GM12878 (cell line): ENCODE results near the gene CACNA2D4. TPM values are rescaled to one million over a fixed set of nuclear protein-coding genes. Genes with fewer than 3 reads are reported as not detected.

ENCODE experiments used
- ATAC-seq: fragments of 200-7000 bp; cut with Tn5 transposase; 3 replicates; pipeline ENCODE4 v1.9.1; 2020; ENCODE audit warnings: mild to moderate bottlenecking, moderate library complexity
- BruUV-seq: library from RNA; stranded (reverse); fragments of 400-500 nt; replicated peaks from 2 replicates; lab custom pipeline; 2021; lab: Mats Ljungman, UMichigan
- CTCF ChIA-PET: fragments of 300-600 bp; sonication (Branson Sonifier 250); formaldehyde crosslinking; extraction: SDS; loops from one replicate; lab custom pipeline; 2021; ENCODE audit warnings: inconsistent platforms; lab: Yijun Ruan, JAX
- POLR2A ChIA-PET: fragments of 350-600 bp; formaldehyde crosslinking; extraction: SDS; loops from one replicate; lab custom pipeline; 2021; ENCODE audit warnings: inconsistent platforms; lab: Charles Lee
- RAD21 ChIA-PET: fragments of 300-600 bp; sonication (Branson Sonifier 250); formaldehyde crosslinking; loops from one replicate; lab custom pipeline; 2023; ENCODE audit warnings: antibody characterized with exemption; ENCODE audit not compliant: unreplicated experiment; lab: Charles Lee
- SMC1A ChIA-PET: fragments of 300-600 bp; sonication (Branson Sonifier 250); formaldehyde crosslinking; loops from one replicate; lab custom pipeline; 2023; ENCODE audit not compliant: unreplicated experiment, uncharacterized antibody; lab: Charles Lee
- DNase-seq: peaks from one replicate; pipeline ENCODE4 v3.0.0-alpha.2; 2011; ENCODE audit warnings: low read depth, low spot score
- FAIRE-seq: peaks from 3 replicates; lab custom pipeline; 2011; peaks lifted over from hg19 to GRCh38; lab: Jason Lieb, UNC
- H2AFZ ChIP-seq: 2 replicates; pipeline ENCODE4 v1.6.0; 2011; ENCODE audit warnings: low read depth, low read length, control low read depth; ENCODE audit not compliant: control insufficient read depth
- H3K27ac ChIP-seq: 2 replicates; pipeline ENCODE4 v1.5.1; 2011; ENCODE audit warnings: control low read depth; ENCODE audit not compliant: control insufficient read depth, insufficient read depth
- H3K27me3 ChIP-seq, 2 experiments: replicated peaks in 1 of 2; 2 replicates each; pipeline versions ENCODE4 v1.6.0 to v1.6.1; 2011; ENCODE audit warnings: low read length in 1 of 2; ENCODE audit not compliant: control insufficient read depth in 2 of 2, insufficient read depth in 2 of 2
- H3K36me3 ChIP-seq, 2 experiments: 2 replicates each; pipeline ENCODE4 v1.5.1; 2011; ENCODE audit warnings: low read length in 1 of 2; ENCODE audit not compliant: control insufficient read depth in 2 of 2, insufficient read depth in 2 of 2
- H3K4me1 ChIP-seq: 2 replicates; pipeline ENCODE4 v1.6.1; 2011; ENCODE audit warnings: mild to moderate bottlenecking, low read length, moderate library complexity, mixed read lengths; ENCODE audit not compliant: control insufficient read depth, insufficient read depth
- H3K4me2 ChIP-seq: 2 replicates; pipeline ENCODE4 v1.6.0; 2011; ENCODE audit warnings: control low read depth; ENCODE audit not compliant: control insufficient read depth, insufficient read depth
- H3K4me3 ChIP-seq: fragments of 200-600 bp; sonication (generic); 2 replicates; pipeline ENCODE4 v1.5.1; 2016
- H3K79me2 ChIP-seq: 2 replicates; pipeline ENCODE4 v1.6.0; 2011; ENCODE audit warnings: low read length; ENCODE audit not compliant: control insufficient read depth, insufficient read depth
- H3K9ac ChIP-seq: 2 replicates; pipeline ENCODE4 v1.8.0; 2011; ENCODE audit warnings: low read length, control low read depth, mixed read lengths; ENCODE audit not compliant: control insufficient read depth, insufficient read depth
- H3K9me3 ChIP-seq: replicated peaks from 3 replicates; pipeline ENCODE4 v1.5.1; 2011; ENCODE audit warnings: mild to moderate bottlenecking, low read length; ENCODE audit not compliant: control insufficient read depth, insufficient read depth
- H4K20me1 ChIP-seq: 2 replicates; pipeline ENCODE4 v1.6.0; 2011; ENCODE audit not compliant: control insufficient read depth, insufficient read depth
- BCL11A ChIP-seq: IDR thresholded peaks from 2 replicates; pipeline ENCODE4 v1.6.1; 2011; ENCODE audit warnings: low read depth, low read length
- BCLAF1 ChIP-seq: fragments of 450-650 bp; IDR thresholded peaks from 2 replicates; pipeline ENCODE4 v1.6.1; 2017; ENCODE audit warnings: antibody characterized with exemption, mild to moderate bottlenecking, moderate library complexity
- CHD4 ChIP-seq: fragments of 200-600 bp; sonication (generic); IDR thresholded peaks from 2 replicates; pipeline ENCODE4 v1.6.1; 2016; ENCODE audit warnings: mild to moderate bottlenecking
- CREB1 ChIP-seq: IDR thresholded peaks from 2 replicates; pipeline ENCODE4 v1.6.1; 2012; ENCODE audit warnings: low read depth, mild to moderate bottlenecking, inconsistent platforms
- MEF2B ChIP-seq: fragments of 450-650 bp; IDR thresholded peaks from 2 replicates; pipeline ENCODE4 v1.6.1; 2018; ENCODE audit warnings: mild to moderate bottlenecking, moderate library complexity; ENCODE audit not compliant: partially characterized antibody, poor library complexity, severe bottlenecking
- MLLT1 ChIP-seq: fragments of 450-650 bp; IDR thresholded peaks from 2 replicates; pipeline ENCODE4 v1.6.1; 2016; ENCODE audit warnings: mild to moderate bottlenecking
- MTA2 ChIP-seq: fragments of 450-650 bp; IDR thresholded peaks from 2 replicates; pipeline ENCODE4 v1.6.1; 2016; ENCODE audit warnings: low read depth, mild to moderate bottlenecking, moderate library complexity
- NBN ChIP-seq: fragments of 450-650 bp; IDR thresholded peaks from 2 replicates; pipeline ENCODE4 v1.6.1; 2016
- NFYA ChIP-seq: IDR thresholded peaks from 2 replicates; pipeline ENCODE4 v1.6.1; 2011; ENCODE audit warnings: low read depth, mild to moderate bottlenecking, low read length, improper control_type of control experiment, borderline replicate concordance
- NR2C1 ChIP-seq: fragments of 450-650 bp; IDR thresholded peaks from 2 replicates; pipeline ENCODE4 v1.6.1; 2017; ENCODE audit warnings: antibody characterized with exemption, mild to moderate bottlenecking, moderate library complexity
- RELA ChIP-seq: fragments of 450-650 bp; IDR thresholded peaks from 2 replicates; pipeline ENCODE4 v1.8.0; 2014; ENCODE audit warnings: borderline replicate concordance; ENCODE audit not compliant: partially characterized antibody
- SMAD5 ChIP-seq: IDR thresholded peaks from 2 replicates; pipeline ENCODE4 v1.6.1; 2016; ENCODE audit warnings: antibody characterized with exemption, low read depth
- TBL1XR1 ChIP-seq: IDR thresholded peaks from 2 replicates; pipeline ENCODE4 v1.6.1; 2012; ENCODE audit warnings: low read depth, low read length, improper control_type of control experiment
- ZNF687 ChIP-seq: fragments of 450-650 bp; IDR thresholded peaks from 2 replicates; pipeline ENCODE4 v1.6.1; 2017; ENCODE audit warnings: mild to moderate bottlenecking, moderate library complexity
- WGBS: methylation state at CpG from one replicate; pipeline ENCODE4 v1.1.6; 2016; ENCODE audit warnings: low lambda C conversion rate; ENCODE audit not compliant: insufficient replicate concordance, insufficient coverage; ENCODE audit errors: missing lambda C conversion rate; 5-methylcytosine and 5-hydroxymethylcytosine counted together
- in situ Hi-C: fragments of 300-500 bp; cut with MboI; formaldehyde crosslinking; loops from 9 replicates; pipeline ENCODE4 v1.14.3; 2018; ENCODE audit warnings: mixed read lengths
- intact Hi-C: fragments of 100-400 bp; cut with micrococcal nuclease; formaldehyde crosslinking; loops from one replicate; pipeline ENCODE4 v1.14.2; 2022; ENCODE audit not compliant: unreplicated experiment
- polyA plus RNA-seq, 11 experiments: library from polyadenylated mRNA; depleted of rRNA in 4 of 11; unstranded in 6 of 11; stranded (reverse) in 5 of 11; fragments of >200 nt; fragmentation: Nextera tagmentation in 4 of 11; fragmentation: Illumina TruSeq in 1 of 11; extraction: Ambion mirVana in 4 of 11; extraction: Trizol in 1 of 11; gene quantifications; 1 replicate in 1 of 11; 2 replicates in 10 of 11; pipeline versions ENCODE4 v1.2.1 to v1.2.3, GENCODE V29; 2011 to 2016; ENCODE audit warnings: inconsistent platforms in 2 of 11, missing spikeins in 2 of 11, low read depth in 1 of 11
- total RNA-seq, 4 experiments: library from RNA; depleted of rRNA in 3 of 4; stranded (reverse); fragments of >200 nt in 3 of 4; fragmentation: Illumina TruSeq in 1 of 4; extraction: Trizol in 1 of 4; gene quantifications; 2 replicates each; pipeline versions ENCODE4 v1.2.1 to v1.2.3, GENCODE V29; 2013 to 2021

The CACNA2D4 gene
- total and polyA plus RNA-seq, 10 of the 15 experiments (the other 5 are each of a cell fraction or from before 2014, with no cell fraction given): 0.03 to 1.0 (median 0.65) TPM

GRCh38 chr12:1845427-1845826 is 73.0 kb downstream of the CACNA2D4 start (continued):
- TF ChIP-seq MEF2B (no peak), ZNF687 (no peak)

GRCh38 chr12:1844661-1845409 is 73.6 kb downstream of the CACNA2D4 start:
- CTCF ChIA-PET: no interaction called here
- TF ChIP-seq TBL1XR1 (no peak), MLLT1 (no peak), MTA2 (no peak), BCL11A (no peak), BCLAF1 (no peak), SMAD5 (no peak), NFYA (no peak), CHD4 (no peak), NR2C1 (no peak), CREB1 (no peak), NBN (no peak), RELA (no peak)

More at GRCh38 chr12:1844661-1845409, 73.6 kb downstream of the CACNA2D4 start:
- SMC1A ChIA-PET: no interaction called here
- intact Hi-C loops: no loop called here
- peaks cover 3 to 7% of the 10 kb centered on the region in 2 experiments for H3K27me3 ChIP-seq
- BruUV-seq: no TSS peak
- RAD21 ChIA-PET: no interaction called here
- no peak for ATAC-seq
- DNase-seq: no peak
- no peak overlapping the region for H3K4me2 ChIP-seq
- no peaks in the 10 kb centered on the region for H4K20me1 ChIP-seq
- H3K4me1 ChIP-seq: no peaks in the 10 kb centered on the region
- no peak overlapping the region for H3K27ac ChIP-seq
- WGBS: 8% methylated on average over 10 of the region's 12 CpGs
- POLR2A ChIA-PET: no interaction called here
- no peak overlapping the region for H3K4me3 ChIP-seq
- H3K9me3 ChIP-seq: no peaks in the 10 kb centered on the region
- H3K9ac ChIP-seq: no peak overlapping the region
- no peak for FAIRE-seq
- H3K79me2 ChIP-seq: no peaks in the 10 kb centered on the region
- in situ Hi-C loops: no loop called here
- H3K36me3 ChIP-seq: no peaks in the 10 kb centered on the region
- no peak overlapping the region for H2AFZ ChIP-seq
